ENCODE data around the gene PTPRG.

Gene PTPRG

DNA sequence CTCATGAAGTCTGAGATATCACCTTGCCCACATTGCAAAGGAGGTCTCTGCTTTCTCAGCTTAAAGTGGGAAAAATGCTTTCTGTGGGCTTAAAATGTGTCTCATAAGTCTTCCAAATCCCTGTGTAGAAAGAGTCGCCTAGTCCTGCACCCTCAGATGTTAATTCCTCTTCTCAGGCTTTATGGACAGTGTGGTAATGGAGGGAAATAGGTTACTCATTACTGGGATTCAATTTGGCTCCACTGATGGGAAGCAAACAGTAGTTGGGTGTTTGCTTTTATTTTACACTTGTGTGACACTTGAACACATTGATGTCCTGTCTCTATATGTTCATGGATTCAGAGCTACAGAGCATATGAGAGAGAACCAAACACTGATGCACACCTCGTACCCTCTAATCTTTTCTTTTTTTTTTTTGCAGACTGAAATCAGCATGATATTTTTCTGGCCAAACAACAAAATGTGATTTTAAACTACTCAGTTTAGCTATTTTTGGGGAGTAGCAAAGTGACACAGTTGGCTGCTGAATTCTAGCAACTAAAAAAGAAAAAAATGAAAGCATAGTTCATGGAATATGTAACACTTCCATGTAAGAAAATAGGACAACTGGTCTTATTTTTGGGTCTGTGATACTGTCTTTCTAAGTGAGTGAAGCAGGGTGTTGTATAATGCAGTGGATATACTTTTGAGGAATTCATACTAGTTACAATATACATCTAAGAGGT lies 8.6 kb downstream of the PTPRG start:
- TF ChIP-seq EZH2phosphoT487 (IDR thresholded peaks at IDR 0.05; ENCODE audit: borderline replicate concordance, low read length), result no peak
- TF ChIP-seq, protein P1, sequence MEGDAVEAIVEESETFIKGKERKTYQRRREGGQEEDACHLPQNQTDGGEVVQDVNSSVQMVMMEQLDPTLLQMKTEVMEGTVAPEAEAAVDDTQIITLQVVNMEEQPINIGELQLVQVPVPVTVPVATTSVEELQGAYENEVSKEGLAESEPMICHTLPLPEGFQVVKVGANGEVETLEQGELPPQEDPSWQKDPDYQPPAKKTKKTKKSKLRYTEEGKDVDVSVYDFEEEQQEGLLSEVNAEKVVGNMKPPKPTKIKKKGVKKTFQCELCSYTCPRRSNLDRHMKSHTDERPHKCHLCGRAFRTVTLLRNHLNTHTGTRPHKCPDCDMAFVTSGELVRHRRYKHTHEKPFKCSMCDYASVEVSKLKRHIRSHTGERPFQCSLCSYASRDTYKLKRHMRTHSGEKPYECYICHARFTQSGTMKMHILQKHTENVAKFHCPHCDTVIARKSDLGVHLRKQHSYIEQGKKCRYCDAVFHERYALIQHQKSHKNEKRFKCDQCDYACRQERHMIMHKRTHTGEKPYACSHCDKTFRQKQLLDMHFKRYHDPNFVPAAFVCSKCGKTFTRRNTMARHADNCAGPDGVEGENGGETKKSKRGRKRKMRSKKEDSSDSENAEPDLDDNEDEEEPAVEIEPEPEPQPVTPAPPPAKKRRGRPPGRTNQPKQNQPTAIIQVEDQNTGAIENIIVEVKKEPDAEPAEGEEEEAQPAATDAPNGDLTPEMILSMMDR (IDR thresholded peaks at IDR 0.05; ENCODE audit: low read depth, low read length, poor library complexity, severe bottlenecking), result no peak
- H3K79me2 ChIP-seq (ENCODE audit: control insufficient read depth, low read length), result no peaks in the 10 kb centered on the region
- no peaks in the 10 kb centered on the region for H3K9me2 ChIP-seq (replicated peaks; ENCODE audit: control insufficient read depth, low read length)
- H3K4me2 ChIP-seq (ENCODE audit: low read length), result no peak overlapping the region
- no peaks in the 10 kb centered on the region for H3F3A ChIP-seq (ENCODE audit: control insufficient read depth, insufficient read depth)
- H4K20me1 ChIP-seq (ENCODE audit: control insufficient read depth, insufficient read depth, low read depth, low read length), result no peaks in the 10 kb centered on the region
- no peaks in the 10 kb centered on the region for H3K4me1 ChIP-seq (ENCODE audit: control insufficient read depth, low read length)
- H3K9me3 ChIP-seq (ENCODE audit: control insufficient read depth, insufficient read depth, low read length), result no peaks in the 10 kb centered on the region
- no peak overlapping the region for H3K4me3 ChIP-seq (ENCODE audit: low read length)
- no peaks in the 10 kb centered on the region for H3K36me3 ChIP-seq (ENCODE audit: control insufficient read depth, low read length)
- no peak overlapping the region for H3K27ac ChIP-seq (ENCODE audit: low read depth, low read length)
- no peaks in the 10 kb centered on the region for H3K27me3 ChIP-seq (ENCODE audit: control insufficient read depth, low read length)

DNA sequence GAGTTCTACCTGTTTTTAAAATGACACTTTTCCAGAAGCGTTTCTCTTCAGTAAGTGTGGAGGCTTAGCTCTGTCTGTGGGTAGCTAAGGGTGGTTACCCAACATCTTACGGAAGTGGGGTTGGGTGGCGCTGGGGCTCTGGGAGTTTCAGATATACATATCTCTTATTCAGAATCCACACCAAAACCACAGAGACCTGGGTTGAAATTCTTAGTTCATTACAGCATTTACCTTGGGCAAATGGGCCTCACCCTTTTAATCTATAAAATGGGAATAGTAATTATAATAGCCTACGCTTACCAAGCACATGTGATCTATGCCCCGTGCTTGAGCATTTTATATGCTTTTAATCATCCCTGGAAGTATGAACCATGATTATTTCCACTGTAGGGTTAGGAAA lies 9.4 kb downstream of the PTPRG start:
- Histone ChIP-seq H3K4me2 (ENCODE audit: low read length) (no peak overlapping the region), H3K79me2 (ENCODE audit: control insufficient read depth, low read length) (no peaks in the 10 kb centered on the region)

GRCh38 chr3:61571516-61572336 lies 10.4 kb downstream of the PTPRG start:
- no peak overlapping the region for H3K4me3 ChIP-seq (ENCODE audit: low read length)
- H3K9me2 ChIP-seq (replicated peaks; ENCODE audit: control insufficient read depth, low read length), result no peaks in the 10 kb centered on the region
- no peaks in the 10 kb centered on the region for H3K36me3 ChIP-seq (ENCODE audit: control insufficient read depth, low read length)
- H3K27ac ChIP-seq (ENCODE audit: low read depth, low read length), result no peak overlapping the region
- no peaks in the 10 kb centered on the region for H3K79me2 ChIP-seq (ENCODE audit: control insufficient read depth, low read length)
- no peaks in the 10 kb centered on the region for H3K4me1 ChIP-seq (ENCODE audit: control insufficient read depth, low read length)
- no peaks in the 10 kb centered on the region for H3K27me3 ChIP-seq (ENCODE audit: control insufficient read depth, low read length)
- TF ChIP-seq EZH2phosphoT487 (IDR thresholded peaks at IDR 0.05; ENCODE audit: borderline replicate concordance, low read length), result no peak
- TF ChIP-seq, protein P1 (IDR thresholded peaks at IDR 0.05; ENCODE audit: low read depth, low read length, poor library complexity, severe bottlenecking), result no peak
- H3K4me2 ChIP-seq (ENCODE audit: low read length), result no peak overlapping the region
- H3F3A ChIP-seq (ENCODE audit: control insufficient read depth, insufficient read depth), result no peaks in the 10 kb centered on the region
- no peaks in the 10 kb centered on the region for H3K9me3 ChIP-seq (ENCODE audit: control insufficient read depth, insufficient read depth, low read length)
- no peaks in the 10 kb centered on the region for H4K20me1 ChIP-seq (ENCODE audit: control insufficient read depth, insufficient read depth, low read depth, low read length)

More for the DNA sequence above, 9.4 kb downstream of the PTPRG start:
- Histone ChIP-seq H3K4me1 (ENCODE audit: control insufficient read depth, low read length) (no peaks in the 10 kb centered on the region), H3F3A (ENCODE audit: control insufficient read depth, insufficient read depth) (no peaks in the 10 kb centered on the region), H3K36me3 (ENCODE audit: control insufficient read depth, low read length) (no peaks in the 10 kb centered on the region), H3K9me3 (ENCODE audit: control insufficient read depth, insufficient read depth, low read length) (no peaks in the 10 kb centered on the region), H3K27me3 (ENCODE audit: control insufficient read depth, low read length) (no peaks in the 10 kb centered on the region), H3K27ac (ENCODE audit: low read depth, low read length) (no peak overlapping the region), H3K9me2 (replicated peaks; ENCODE audit: control insufficient read depth, low read length) (no peaks in the 10 kb centered on the region), H3K4me3 (ENCODE audit: low read length) (no peak overlapping the region), H4K20me1 (ENCODE audit: control insufficient read depth, insufficient read depth, low read depth, low read length) (no peaks in the 10 kb centered on the region)
- TF ChIP-seq EZH2phosphoT487 (IDR thresholded peaks at IDR 0.05; ENCODE audit: borderline replicate concordance, low read length), result no peak
- TF ChIP-seq, protein P1 (IDR thresholded peaks at IDR 0.05; ENCODE audit: low read depth, low read length, poor library complexity, severe bottlenecking), result no peak

All from DOHH2 (cell line).